HL-60 (cell line): Measurements from ENCODE around the gene CORO1C.

Experiments used
- CTCF ChIP-seq: IDR thresholded peaks from one replicate; pipeline ENCODE4 v1.5.1; 2011; ENCODE audit warnings: low read length, control low read depth, inconsistent platforms; ENCODE audit not compliant: insufficient read depth
- GABPA ChIP-seq: IDR thresholded peaks from 2 replicates; pipeline ENCODE4 v1.6.1; 2012; ENCODE audit warnings: low read depth
- POLR2AphosphoS5 ChIP-seq: IDR thresholded peaks from 2 replicates; pipeline ENCODE4 v1.6.1; 2012; ENCODE audit warnings: low read depth

DNA sequence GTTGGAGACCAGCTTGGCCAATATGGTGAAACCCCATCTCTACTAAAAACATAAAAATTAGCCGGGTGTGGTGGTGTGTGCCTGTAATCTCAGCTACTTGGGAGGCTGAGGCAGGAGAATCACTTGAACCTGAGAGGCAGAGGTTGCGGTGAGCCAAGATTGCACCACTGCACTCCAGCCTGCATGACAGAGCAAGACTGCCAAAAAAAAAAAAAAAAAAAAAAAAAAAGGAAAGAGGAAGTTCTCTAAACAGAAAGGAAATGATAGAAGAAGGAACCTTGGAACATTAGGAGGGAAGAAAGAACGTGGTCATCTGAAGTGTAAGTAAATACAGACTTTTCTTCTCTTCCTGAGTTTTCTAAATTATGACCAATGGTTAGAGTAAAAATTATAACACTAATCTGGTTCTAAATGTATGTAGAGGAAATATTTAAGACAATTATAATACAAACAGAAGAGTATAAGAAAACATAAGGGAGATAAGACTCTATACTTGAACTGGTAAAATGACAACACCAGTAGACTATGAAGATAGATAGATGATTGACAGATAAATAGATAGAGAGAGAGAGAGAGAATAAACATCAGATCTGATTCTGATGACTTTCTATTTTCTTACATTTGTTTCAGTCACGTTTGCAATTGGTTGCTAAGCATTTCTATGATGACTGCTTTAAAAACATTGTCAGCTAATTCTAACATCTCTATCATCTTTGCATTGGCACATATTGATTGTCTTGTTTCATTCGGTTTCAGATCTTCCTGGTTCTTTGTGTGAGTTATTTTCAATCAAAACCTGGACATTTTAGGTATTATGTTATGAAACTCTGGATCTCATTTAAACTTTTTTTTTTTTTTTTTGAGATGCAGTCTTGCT lies 12.9 kb upstream of the CORO1C start:
- TF ChIP-seq CTCF = no peak
- TF ChIP-seq POLR2AphosphoS5 = peak; percentile 57; the same call in 1 of the 2 replicates
- TF ChIP-seq GABPA = no peak
